HG03571 (cell line): ENCODE results near the gene ACP4.
"Not testable (repeated sequence)": the region's sequence is repeated elsewhere in the genome, so short reads cannot be mapped to it uniquely, and the experiment has no call there.

Source experiments
- ATAC-seq: cut with Tn5 transposase; IDR thresholded peaks from one replicate; pipeline ENCODE4 v1.9.1; 2021; ENCODE audit not compliant: unreplicated experiment

ACP4 gene, protein sequence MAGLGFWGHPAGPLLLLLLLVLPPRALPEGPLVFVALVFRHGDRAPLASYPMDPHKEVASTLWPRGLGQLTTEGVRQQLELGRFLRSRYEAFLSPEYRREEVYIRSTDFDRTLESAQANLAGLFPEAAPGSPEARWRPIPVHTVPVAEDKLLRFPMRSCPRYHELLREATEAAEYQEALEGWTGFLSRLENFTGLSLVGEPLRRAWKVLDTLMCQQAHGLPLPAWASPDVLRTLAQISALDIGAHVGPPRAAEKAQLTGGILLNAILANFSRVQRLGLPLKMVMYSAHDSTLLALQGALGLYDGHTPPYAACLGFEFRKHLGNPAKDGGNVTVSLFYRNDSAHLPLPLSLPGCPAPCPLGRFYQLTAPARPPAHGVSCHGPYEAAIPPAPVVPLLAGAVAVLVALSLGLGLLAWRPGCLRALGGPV

DNA sequence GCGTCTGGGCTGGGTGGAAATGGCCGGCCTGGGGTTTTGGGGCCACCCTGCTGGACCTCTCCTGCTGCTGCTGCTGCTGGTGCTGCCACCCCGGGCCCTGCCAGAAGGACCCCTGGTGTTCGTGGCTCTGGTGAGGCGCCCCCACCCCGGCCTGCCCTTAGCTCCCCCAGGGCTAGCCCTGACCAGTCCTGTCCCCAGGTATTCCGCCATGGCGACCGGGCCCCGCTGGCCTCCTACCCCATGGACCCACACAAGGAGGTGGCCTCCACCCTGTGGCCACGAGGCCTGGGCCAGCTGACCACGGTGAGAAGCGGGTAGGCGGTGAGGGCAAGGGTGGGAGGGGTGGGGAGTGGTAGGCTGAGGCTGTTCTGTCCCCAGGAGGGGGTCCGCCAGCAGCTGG, at the start of gene ACP4:
Gene ACP4, plus strand, starts transcription at position 20 of the 400 bp plus-strand sequence. Its CDS starts 0 bp downstream, at position 20.
- ATAC-seq = no peak

DNA sequence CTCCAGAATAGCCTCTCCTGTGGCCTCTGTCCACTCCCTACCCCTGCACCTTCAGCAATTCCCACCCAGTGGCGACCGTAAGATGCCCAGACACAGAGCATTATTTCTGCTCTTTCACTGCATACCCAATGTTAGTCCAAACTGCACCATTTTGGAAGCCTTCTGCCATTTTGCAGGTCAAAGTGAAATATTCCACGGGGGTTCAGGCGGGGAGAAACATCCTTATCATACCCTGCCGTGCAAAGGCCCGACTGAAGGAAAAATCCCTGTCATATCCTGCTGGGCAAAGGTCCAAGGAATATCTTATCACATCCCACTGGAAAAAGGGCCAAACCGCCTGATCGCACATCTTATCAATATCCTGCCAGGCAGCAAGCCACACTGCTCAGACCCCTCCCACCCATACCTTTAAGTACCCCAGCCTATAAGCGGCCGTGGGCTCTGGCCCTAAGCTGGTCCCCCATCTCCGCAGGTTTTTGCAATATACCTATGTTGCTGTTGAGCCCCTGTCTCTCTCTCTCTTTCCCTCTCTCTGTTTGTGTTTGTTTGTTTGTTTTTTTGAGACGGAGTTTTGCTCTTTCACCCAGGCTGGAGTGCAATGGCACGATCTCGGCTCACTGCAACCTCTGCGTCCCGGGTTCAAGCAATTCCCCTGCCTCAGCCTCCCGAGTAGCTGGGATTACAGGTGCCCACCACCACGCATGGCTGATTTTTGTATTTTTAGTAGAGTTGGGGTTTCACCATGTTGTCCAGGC, 48.9 kb upstream of the ACP4 start:
- no peak for ATAC-seq

DNA sequence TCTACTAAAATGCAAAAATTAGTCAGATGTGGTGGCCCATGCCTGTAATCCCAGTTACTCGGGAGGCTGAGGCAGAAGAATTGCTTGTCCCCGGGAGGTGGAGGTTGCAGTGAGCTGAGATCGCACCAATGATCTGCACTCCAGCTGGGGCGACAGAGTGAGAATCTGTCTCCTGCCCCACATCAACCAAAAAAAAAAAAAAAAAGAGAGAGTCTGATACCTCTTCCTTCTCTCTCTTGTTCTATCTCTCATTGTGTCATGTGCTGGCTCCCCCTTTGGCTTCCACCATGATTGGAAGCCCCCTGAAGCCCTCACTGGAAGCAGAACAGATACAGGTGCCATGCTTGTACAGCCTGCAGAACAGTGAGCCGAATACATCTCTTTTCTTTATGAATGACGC, 46.7 kb upstream of the ACP4 start:
- ATAC-seq = no peak

DNA sequence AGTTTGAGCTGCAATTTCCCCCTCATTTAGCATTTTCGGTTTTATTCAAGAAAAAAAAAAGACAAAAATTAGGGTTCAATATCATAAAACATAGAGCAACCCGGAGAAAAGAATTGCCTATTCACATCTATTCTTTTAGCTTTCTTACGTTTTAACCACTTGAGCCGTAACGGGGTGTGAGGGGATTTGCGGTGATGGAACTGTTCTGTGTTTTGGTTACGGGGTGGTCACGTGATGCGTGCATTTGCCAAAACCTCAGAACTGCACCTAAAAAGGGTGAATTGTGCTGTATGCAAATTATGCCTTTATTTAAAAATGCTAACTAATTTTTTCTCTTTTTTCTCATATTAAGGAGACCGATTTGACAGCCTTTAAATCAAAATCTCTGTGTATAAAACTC, 45.0 kb upstream of the ACP4 start:
- ATAC-seq = no peak

DNA sequence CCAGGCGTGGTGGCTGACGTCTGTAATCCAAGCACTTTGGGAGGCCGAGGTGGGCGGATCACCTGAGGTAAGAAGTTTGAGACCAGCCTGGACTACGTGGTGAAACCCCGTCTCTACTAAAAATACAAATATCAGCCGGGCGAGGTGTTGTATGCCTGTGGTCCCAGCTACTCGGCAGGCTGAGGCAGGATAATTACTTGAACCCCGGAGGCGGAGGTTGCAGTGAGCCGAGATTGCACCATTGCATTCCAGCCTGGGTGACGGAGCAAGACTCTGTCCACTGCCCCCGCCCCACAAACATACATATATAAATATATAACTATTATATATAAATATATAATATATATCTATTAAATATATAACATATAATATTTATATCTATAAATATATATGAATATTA, 43.1 kb upstream of the ACP4 start:
- ATAC-seq = not testable (repeated sequence)

DNA sequence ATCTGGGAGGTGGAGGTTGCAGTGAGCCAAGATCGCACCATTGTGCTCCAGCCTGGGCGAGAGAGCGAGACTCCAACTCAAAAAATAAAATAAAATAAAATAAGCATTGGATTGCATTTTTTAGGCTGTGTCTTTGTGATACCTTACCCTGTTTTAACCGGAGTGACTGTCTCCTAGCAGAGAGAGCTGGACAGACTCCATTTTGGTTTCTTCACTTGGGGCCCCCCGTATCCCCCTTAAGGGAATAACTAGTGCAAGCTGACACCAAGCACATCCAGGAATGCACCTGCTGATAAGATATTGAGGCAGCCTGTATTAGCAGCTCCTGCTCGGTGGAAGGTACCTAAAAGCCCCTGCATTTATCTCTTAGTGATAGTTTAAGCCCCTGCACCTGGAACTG, 40.7 kb upstream of the ACP4 start:
- ATAC-seq = no peak

DNA sequence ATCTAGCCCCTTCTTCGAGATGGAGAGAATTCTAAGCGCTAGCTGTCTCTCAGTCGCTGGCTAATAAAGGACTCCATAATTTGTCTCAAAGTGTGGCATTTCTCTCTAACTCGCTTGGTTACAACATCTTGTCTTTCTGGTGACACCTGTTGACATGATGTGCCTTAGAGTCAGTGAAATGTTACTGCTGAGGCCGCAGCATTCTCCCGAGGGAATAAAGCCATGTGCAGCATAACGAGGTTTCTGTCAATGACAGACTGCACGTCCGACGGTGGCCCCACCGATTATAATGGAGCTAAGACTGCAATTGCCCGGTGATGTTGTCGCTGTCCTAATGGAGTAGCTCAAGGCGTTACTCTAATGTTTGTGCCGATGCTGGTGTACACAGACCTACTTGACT, 40.2 kb upstream of the ACP4 start:
- ATAC-seq = no peak

DNA sequence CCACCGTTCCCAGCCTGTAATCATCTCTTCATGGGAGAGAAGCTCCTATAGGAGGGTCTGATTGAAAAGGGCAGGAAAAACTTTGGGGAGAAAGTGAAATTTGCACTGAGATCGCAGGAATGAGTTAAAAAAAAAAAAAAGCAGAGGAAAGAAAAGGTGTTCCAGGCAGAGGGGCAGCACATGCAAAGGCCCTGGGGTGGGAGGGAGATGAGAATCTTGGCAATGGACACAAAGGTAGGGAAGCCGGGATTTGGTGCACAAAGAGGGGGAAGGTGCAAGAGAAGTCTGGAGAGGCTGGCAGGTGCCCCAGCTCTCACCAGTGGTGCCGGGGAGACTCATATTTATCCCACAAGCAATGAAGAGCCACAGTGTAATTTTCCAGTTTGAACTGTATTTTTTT, 36.3 kb upstream of the ACP4 start:
- ATAC-seq = no peak

DNA sequence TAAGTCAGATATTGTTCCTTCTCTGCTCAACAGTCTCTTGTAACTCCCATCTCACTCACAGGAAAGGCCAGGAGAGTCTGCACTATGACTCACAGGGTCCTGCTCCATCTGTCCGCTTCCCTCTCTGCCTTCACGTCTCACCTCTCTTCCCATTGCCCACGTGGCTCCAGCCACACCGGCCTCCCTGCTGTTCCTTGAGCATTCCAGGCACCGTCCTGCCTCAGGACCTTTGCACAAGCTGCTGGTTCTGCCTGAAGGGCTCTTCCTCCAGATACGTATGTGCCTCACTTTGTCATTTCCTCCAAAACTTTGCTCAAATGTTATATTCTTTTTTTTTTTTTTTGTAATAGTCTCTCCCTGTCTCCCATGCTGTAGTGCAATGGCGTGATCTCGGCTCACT, 34.0 kb upstream of the ACP4 start:
- not testable (repeated sequence) for ATAC-seq

DNA sequence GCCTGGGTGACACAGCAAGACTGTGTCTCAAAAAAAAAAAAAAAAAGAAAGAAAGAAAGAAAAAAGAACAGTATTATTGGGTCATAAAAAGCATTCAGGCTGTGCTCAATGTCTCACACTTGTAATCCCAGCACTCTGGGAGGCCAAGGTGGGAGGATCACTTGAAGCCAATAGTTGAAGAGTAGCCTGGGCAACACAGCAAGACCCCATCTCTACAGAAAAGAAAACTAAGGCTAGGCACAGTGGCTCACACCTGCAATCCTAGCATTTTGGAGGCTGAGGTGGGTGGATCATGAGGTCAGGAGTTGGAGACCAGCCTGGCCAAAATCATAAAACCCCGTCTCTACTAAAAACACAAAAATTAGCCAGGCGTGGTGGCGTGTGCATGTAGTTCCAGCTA, 32.6 kb upstream of the ACP4 start:
- not testable (repeated sequence) for ATAC-seq

DNA sequence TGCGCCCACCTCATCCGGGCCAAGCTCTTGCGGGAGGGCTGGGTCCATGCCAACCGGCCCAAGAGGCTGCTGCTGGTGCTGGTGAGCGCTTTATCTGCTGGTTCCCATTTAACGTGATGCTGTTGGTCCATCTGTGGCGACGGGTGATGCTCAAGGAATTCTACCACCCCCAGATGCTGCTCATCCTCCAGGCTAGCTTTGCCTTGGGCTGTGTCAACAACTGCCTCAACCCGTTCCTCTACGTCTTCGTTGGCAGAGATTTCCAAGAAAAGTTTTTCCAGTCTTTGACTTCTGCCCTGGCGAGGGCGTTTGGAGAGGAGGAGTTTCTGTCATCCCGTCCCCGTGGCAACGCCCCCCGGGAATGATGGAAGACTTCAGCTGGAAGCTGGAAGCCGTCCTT, 31.1 kb upstream of the ACP4 start:
- not testable (repeated sequence) for ATAC-seq

DNA sequence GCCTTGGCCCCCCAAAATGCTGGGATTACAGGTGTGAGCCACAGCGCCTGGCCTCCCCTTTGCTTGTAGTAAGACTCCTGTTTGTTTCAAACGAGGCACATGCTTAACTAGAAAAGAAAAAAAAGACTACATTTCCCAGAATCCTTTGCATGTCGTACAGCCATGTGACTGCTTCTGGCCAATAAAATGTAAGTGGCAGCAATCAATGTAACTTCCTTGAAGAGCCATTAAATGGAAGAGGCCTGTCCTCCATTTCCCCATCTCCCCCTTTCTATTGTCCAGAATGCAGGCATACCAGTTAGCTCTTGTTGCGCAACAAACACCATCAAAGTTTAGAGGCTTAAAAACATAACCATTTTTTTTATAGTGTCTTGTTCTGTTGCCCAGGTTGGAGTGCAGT, 30.3 kb upstream of the ACP4 start:
- ATAC-seq = no peak

DNA sequence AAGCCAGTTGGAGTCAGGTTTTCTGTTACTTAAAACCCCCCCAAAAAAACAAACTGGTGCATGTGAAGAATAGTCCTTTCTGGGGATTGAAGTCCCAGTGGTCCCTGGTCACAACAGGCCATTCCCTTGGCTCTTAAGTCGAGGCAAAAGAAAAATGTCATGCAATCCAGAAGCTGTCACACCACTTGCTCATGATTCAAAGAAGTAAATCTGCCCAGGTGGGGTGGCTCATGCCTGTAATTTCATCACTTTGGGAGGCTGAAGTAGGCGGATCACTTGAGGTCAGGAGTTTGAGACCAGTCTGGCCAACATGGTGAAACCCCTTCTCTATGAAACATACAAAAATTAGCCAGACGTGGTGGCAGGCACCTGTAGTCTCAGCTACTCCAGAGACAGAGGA, 28.7 kb upstream of the ACP4 start:
- ATAC-seq = not testable (repeated sequence)

DNA sequence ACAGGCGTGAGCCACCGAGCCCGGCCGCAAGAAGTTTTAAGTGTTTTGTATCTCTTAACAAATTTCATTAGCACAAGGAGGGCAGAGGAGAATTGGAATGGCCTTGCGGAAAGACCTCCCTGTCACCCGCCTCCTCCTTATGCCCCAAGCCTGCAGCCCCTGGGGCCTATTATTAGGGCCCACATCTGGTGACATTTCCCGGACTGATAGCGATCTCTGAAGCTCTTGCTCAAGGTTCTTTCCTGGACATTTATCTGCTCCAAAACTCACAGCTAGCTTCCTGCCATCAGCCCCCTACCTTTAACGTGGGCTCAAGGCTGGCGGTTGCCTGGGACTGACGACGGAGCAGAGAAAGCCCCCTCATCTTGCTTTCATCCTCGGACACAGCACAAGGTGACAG, 26.7 kb upstream of the ACP4 start:
- ATAC-seq = not testable (repeated sequence)

DNA sequence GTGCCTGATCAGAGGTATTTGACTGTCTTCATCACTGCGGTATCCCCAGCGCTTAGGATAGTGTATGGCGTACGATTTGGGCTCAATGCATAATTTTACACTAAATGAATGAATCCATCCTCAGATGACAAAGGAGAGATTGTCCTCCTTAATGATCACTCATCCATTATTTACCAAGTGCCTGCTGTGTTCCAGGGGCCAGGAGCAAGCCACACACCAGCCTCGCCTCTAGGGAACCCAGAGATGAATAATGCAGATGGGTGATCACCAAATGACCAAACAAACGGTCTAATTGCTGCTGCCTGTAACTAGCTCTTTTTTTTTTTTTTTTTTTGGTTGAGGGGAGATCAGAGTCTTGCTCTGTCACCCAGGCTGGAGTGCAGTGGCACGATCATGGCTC, 25.8 kb upstream of the ACP4 start:
- no peak for ATAC-seq

DNA sequence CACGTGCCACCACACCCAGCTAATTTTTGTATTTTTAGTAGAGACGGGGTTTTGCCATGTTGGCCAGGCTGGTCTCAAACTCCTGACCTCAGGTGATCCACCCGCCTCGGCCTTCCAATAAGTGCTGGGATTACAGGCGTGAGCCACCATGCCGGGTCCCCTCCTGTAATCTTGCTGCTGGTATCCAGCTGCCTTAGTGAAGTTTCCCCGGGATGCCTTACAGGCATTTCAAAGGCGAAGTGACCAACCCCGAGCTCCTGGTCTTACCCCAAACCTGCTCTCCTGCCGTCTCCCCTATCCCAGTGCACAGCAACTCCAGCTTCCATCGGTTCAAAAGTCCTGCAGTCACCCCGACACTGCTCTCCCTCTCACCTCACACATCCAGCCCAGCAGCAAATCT, 23.5 kb upstream of the ACP4 start:
- ATAC-seq = not testable (repeated sequence)

DNA sequence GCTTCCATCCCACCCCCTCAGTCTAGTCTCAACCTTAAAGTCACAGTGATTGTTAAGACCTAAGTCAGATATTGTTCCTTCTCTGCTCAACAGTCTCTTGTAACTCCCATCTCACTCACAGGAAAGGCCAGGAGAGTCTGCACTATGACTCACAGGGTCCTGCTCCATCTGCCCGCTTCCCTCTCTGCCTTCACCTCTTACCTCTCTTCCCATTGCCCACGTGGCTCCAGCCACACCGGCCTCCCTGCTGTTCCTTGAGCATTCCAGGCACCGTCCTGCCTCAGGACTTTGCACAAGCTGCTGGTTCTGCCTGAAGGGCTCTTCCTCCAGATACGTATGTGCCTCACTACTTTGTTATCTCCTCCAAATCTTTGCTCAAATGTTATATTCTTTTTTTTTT, 23.0 kb upstream of the ACP4 start:
- not testable (repeated sequence) for ATAC-seq

DNA sequence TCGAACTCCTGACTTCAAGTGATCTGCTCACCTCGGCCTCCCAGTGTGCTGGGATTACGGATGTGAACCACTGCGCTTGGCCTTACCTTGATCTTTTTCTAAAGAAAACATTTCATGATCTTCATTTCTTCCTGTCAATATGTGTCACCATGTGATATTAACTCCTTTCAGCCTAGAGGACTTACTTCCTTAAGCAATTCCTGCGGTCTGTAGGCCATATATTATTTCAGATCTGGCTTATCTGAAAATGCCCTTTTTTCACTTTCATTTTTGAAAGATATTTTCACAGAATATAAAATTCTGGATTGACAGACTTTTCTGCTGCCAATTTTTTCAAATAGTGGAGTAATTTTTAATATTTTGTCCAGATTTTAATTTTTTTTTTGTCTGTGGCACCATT, 21.9 kb upstream of the ACP4 start:
- no peak for ATAC-seq

DNA sequence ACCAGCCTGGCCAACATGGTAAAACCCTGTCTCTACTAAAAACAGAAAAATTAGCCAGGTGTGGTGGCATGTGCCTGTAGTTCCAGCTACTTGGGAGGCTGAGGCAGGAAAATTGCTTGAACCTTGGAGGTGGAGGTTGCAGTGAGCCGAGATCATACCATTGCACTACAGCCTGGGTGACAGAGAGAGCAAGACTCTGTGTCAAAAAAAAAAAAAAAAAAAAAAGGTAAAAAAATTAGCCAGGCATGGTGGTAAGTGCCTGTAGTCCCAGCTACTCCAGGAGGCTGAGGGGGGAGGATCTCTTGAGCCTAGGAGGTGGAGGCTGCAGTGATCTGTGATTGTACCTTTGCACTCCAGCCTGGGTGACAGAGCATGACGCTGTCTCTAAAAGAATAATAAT, 20.1 kb upstream of the ACP4 start, which contains the start of gene GPR32:
Gene GPR32, plus strand, starts transcription at position 301 of the 400 bp plus-strand sequence. CDS start 137 bp downstream, outside the sequence.
- ATAC-seq = not testable (repeated sequence)

DNA sequence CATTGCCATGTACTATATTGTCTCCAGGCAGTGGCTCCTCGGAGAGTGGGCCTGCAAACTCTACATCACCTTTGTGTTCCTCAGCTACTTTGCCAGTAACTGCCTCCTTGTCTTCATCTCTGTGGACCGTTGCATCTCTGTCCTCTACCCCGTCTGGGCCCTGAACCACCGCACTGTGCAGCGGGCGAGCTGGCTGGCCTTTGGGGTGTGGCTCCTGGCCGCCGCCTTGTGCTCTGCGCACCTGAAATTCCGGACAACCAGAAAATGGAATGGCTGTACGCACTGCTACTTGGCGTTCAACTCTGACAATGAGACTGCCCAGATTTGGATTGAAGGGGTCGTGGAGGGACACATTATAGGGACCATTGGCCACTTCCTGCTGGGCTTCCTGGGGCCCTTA, 19.3 kb upstream of the ACP4 start:
- no peak for ATAC-seq

DNA sequence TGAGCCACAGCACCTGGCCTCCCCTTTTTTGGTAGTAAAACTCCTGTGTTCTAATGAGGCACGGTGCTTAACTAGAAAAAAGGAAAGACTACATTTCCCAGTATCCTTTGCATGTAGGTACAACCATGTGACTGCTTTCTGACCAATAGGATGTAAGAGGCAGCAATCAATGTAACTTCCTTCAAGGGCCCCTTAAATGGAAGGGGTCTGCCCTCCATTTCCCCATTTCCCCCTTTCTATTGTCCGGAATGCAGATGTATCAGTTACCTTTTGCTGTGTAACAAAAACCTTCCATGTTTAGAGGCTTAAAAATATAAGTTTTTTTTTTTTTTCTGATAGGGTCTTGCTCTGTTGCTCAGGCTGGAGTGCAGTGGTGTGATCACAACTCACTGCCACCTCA, 17.7 kb upstream of the ACP4 start:
- no peak for ATAC-seq

DNA sequence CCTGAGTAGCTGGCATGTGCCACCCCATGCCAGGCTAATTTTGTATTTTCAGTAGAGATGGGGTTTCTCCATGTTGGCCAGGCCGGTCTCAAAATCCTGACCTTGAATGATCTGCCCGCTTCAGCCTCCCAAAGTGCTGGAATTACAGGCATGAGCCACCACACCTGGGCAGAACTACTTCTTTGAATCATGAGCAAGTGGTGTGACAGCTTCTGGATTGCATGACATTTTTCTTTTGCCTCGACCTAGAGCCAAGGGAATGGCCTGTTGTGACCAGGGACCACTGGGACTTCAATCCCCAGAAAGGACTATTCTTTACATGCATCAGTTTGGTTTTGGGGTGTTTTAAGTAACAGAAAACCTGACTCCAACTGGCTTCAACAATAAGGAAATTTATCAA, 17.3 kb upstream of the ACP4 start:
- ATAC-seq = not testable (repeated sequence)
